ENCODE data around the gene GALR3.
A peak's percentile ranks its signal among the peaks of the same experiment; 100 is the strongest.

- TF ChIP-seq, protein P1, sequence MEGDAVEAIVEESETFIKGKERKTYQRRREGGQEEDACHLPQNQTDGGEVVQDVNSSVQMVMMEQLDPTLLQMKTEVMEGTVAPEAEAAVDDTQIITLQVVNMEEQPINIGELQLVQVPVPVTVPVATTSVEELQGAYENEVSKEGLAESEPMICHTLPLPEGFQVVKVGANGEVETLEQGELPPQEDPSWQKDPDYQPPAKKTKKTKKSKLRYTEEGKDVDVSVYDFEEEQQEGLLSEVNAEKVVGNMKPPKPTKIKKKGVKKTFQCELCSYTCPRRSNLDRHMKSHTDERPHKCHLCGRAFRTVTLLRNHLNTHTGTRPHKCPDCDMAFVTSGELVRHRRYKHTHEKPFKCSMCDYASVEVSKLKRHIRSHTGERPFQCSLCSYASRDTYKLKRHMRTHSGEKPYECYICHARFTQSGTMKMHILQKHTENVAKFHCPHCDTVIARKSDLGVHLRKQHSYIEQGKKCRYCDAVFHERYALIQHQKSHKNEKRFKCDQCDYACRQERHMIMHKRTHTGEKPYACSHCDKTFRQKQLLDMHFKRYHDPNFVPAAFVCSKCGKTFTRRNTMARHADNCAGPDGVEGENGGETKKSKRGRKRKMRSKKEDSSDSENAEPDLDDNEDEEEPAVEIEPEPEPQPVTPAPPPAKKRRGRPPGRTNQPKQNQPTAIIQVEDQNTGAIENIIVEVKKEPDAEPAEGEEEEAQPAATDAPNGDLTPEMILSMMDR (IDR thresholded peaks at IDR 0.05 in 8 of 11, conservative IDR thresholded peaks at IDR 0.05 in 3 of 11): no peak
- no peak for TF ChIP-seq POLR2A (IDR thresholded peaks at IDR 0.05)
- TF ChIP-seq POLR2AphosphoS5 (IDR thresholded peaks at IDR 0.05): peak in 2 of 3 donors; percentile 28 to 58
Observed at GRCh38 chr22:37774728-37775127, 48.5 kb upstream of the GALR3 start.

All from spleen (tissue), 7 donors.